Loucy (cell line): ENCODE results near the gene ADAM22.
"Not testable (repeated sequence)": the region's sequence is repeated elsewhere in the genome, so short reads cannot be mapped to it uniquely, and the experiment has no call there.

ENCODE experiments used
- H2AFZ ChIP-seq: fragments of 200-600 bp; sonication (generic); 2 replicates; pipeline ENCODE4 v1.6.0; 2016; ENCODE audit warnings: antibody characterized with exemption, mild to moderate bottlenecking, low read length, moderate library complexity
- H3F3A ChIP-seq: fragments of 200-600 bp; 2 replicates; pipeline ENCODE4 v1.6.0; 2016; ENCODE audit warnings: antibody characterized with exemption, low read depth, mild to moderate bottlenecking
- H3K27me3 ChIP-seq: fragments of 200-600 bp; sonication (generic); 2 replicates; pipeline ENCODE4 v1.6.1; 2014; ENCODE audit warnings: low read length, mild to moderate bottlenecking; ENCODE audit not compliant: insufficient read depth, poor library complexity, severe bottlenecking
- H3K36me3 ChIP-seq: fragments of 200-600 bp; sonication (generic); 2 replicates; pipeline ENCODE4 v1.6.1; 2016; ENCODE audit warnings: low read length; ENCODE audit not compliant: insufficient read depth
- H3K4me1 ChIP-seq: fragments of 200-600 bp; sonication (generic); 2 replicates; pipeline ENCODE4 v1.5.1; 2014; ENCODE audit warnings: low read length, mild to moderate bottlenecking; ENCODE audit not compliant: insufficient read depth, poor library complexity, severe bottlenecking
- H3K4me2 ChIP-seq: fragments of 200-600 bp; sonication (generic); 2 replicates; pipeline ENCODE4 v1.6.0; 2014; ENCODE audit warnings: antibody characterized with exemption, low read length, low read depth, mild to moderate bottlenecking; ENCODE audit not compliant: poor library complexity, severe bottlenecking
- H3K4me3 ChIP-seq: fragments of 200-600 bp; sonication (generic); 2 replicates; pipeline ENCODE4 v1.5.1; 2014; ENCODE audit warnings: low read length, mild to moderate bottlenecking, mixed read lengths; ENCODE audit not compliant: poor library complexity, severe bottlenecking
- H3K79me2 ChIP-seq: fragments of 200-600 bp; sonication (generic); 2 replicates; pipeline ENCODE4 v1.6.1; 2014; ENCODE audit warnings: low read length; ENCODE audit not compliant: insufficient read depth
- H3K9ac ChIP-seq: fragments of 200-600 bp; sonication (generic); 2 replicates; pipeline ENCODE4 v1.6.0; 2014; ENCODE audit warnings: mild to moderate bottlenecking, low read depth, low read length, moderate library complexity; ENCODE audit not compliant: poor library complexity, severe bottlenecking
- H3K9me2 ChIP-seq: fragments of 200-600 bp; sonication (generic); replicated peaks from 2 replicates; pipeline ENCODE4 v1.6.1; 2016; ENCODE audit warnings: low read depth, low read length, mixed read lengths
- H3K9me3 ChIP-seq: fragments of 200-600 bp; sonication (generic); 2 replicates; pipeline ENCODE4 v1.6.1; 2014; ENCODE audit warnings: mild to moderate bottlenecking, antibody characterized with exemption, low read length, low read depth; ENCODE audit not compliant: insufficient read depth
- H4K20me1 ChIP-seq: fragments of 200-600 bp; sonication (generic); 2 replicates; pipeline ENCODE4 v1.6.0; 2014; ENCODE audit warnings: antibody characterized with exemption, low read length, mild to moderate bottlenecking; ENCODE audit not compliant: insufficient read depth, poor library complexity, severe bottlenecking
- EZH2phosphoT487 ChIP-seq: fragments of 200-600 bp; IDR thresholded peaks from 2 replicates; pipeline ENCODE4 v1.6.1; 2018; ENCODE audit warnings: antibody characterized with exemption, mild to moderate bottlenecking, moderate library complexity, borderline replicate concordance
- TF ChIP-seq, protein P1 (sequence below): fragments of 200-600 bp; sonication (generic); conservative IDR thresholded peaks from 2 replicates; pipeline ENCODE4 v1.5.1; 2014; ENCODE audit warnings: mild to moderate bottlenecking, antibody characterized with exemption, low read length

The ADAM22 gene

GRCh38 chr7:88155756-88156155 lies 221.7 kb downstream of the ADAM22 start:
- TF ChIP-seq, protein P1, sequence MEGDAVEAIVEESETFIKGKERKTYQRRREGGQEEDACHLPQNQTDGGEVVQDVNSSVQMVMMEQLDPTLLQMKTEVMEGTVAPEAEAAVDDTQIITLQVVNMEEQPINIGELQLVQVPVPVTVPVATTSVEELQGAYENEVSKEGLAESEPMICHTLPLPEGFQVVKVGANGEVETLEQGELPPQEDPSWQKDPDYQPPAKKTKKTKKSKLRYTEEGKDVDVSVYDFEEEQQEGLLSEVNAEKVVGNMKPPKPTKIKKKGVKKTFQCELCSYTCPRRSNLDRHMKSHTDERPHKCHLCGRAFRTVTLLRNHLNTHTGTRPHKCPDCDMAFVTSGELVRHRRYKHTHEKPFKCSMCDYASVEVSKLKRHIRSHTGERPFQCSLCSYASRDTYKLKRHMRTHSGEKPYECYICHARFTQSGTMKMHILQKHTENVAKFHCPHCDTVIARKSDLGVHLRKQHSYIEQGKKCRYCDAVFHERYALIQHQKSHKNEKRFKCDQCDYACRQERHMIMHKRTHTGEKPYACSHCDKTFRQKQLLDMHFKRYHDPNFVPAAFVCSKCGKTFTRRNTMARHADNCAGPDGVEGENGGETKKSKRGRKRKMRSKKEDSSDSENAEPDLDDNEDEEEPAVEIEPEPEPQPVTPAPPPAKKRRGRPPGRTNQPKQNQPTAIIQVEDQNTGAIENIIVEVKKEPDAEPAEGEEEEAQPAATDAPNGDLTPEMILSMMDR, result no peak
- no peak for TF ChIP-seq EZH2phosphoT487
- H3K27me3 ChIP-seq, result no peaks in the 10 kb centered on the region
- H3K36me3 ChIP-seq, result peaks cover 16% of the 10 kb centered on the region; the same call in 1 of the 2 replicates
- H3K4me2 ChIP-seq, result no peak overlapping the region
- H3K9me2 ChIP-seq, result no peaks in the 10 kb centered on the region
- H3F3A ChIP-seq, result no peaks in the 10 kb centered on the region
- H4K20me1 ChIP-seq, result no peaks in the 10 kb centered on the region
- H3K4me3 ChIP-seq, result no peak overlapping the region
- H3K9ac ChIP-seq, result no peak overlapping the region
- H3K4me1 ChIP-seq, result no peaks in the 10 kb centered on the region
- H3K79me2 ChIP-seq, result no peaks in the 10 kb centered on the region
- H3K9me3 ChIP-seq, result no peaks in the 10 kb centered on the region
- no peak overlapping the region for H2AFZ ChIP-seq

DNA sequence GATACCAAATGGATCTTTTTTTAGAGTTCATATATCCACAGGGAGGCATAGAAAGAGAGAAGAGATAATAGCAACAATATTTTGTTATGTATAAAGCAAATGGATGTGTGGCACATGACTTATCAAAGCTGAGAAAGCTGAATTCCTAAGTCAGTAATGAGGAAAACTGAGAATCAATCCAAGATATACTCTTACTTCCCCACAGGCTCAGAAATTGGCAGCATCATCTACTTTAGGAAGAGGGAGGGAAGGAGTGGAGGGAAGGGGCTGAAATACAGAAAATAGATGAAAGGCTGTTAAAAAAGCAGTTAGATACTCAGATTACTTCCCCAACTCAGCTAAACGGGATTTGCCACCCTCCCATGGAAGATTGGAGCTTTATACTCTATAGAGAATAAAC lies 222.3 kb downstream of the ADAM22 start:
- no peak for TF ChIP-seq EZH2phosphoT487
- TF ChIP-seq, protein P1, result no peak
- Histone ChIP-seq H3K9ac (no peak overlapping the region), H3K9me2 (no peaks in the 10 kb centered on the region), H3K79me2 (no peaks in the 10 kb centered on the region), H3K4me1 (no peaks in the 10 kb centered on the region), H3K9me3 (no peaks in the 10 kb centered on the region), H3K4me2 (no peak overlapping the region), H4K20me1 (no peaks in the 10 kb centered on the region), H3K4me3 (no peak overlapping the region), H3K27me3 (no peaks in the 10 kb centered on the region), H3F3A (no peaks in the 10 kb centered on the region), H2AFZ (no peak overlapping the region), H3K36me3 (peaks cover 10% of the 10 kb centered on the region; the same call in 1 of the 2 replicates)

GRCh38 chr7:88159741-88160140 lies 225.7 kb downstream of the ADAM22 start:
- not testable (repeated sequence) for H3K4me2 ChIP-seq, H3K9ac ChIP-seq, H3K4me3 ChIP-seq, H3K9me2 ChIP-seq, H3K79me2 ChIP-seq, H4K20me1 ChIP-seq, H3K36me3 ChIP-seq, H3K27me3 ChIP-seq, H2AFZ ChIP-seq, H3K4me1 ChIP-seq, H3F3A ChIP-seq, H3K9me3 ChIP-seq

DNA sequence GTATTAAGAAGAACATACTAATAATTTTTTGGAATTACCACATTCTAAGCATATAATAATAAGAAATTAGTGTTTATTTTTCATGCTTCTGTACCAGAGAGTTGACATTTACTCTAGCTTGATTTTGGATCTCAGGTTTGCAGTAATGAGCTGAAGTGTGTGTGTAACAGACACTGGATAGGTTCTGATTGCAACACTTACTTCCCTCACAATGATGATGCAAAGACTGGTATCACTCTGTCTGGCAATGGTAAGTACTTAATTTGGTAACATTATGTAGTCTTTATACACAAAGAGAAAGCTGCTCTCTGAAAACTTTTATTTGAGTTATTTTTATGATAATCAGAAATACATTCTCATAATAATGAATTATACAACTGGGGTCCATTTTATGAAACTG lies 231.6 kb downstream of the ADAM22 start:
- Histone ChIP-seq H3K27me3 (no peaks in the 10 kb centered on the region), H3K9me3 (no peaks in the 10 kb centered on the region), H2AFZ (no peak overlapping the region), H3F3A (no peaks in the 10 kb centered on the region), H3K4me3 (no peak overlapping the region), H3K4me2 (no peak overlapping the region), H4K20me1 (no peaks in the 10 kb centered on the region), H3K79me2 (no peaks in the 10 kb centered on the region), H3K4me1 (no peaks in the 10 kb centered on the region), H3K9me2 (no peaks in the 10 kb centered on the region), H3K9ac (no peak overlapping the region), H3K36me3 (no peaks in the 10 kb centered on the region)
- no peak for TF ChIP-seq EZH2phosphoT487
- TF ChIP-seq, protein P1, result no peak
